Measurements from ENCODE around the gene PLXNB2. TPM values are rescaled to one million over a fixed set of nuclear protein-coding genes. Genes with fewer than 3 reads are reported as not detected.

Gene PLXNB2
- total and polyA plus RNA-seq, 4 donors = 123 to 310 (median 173) TPM

- Histone ChIP-seq H3K9me3 (ENCODE audit: control insufficient read depth in 4 of 4, insufficient read depth in 3 of 4, low read length in 3 of 4) (no peaks in the 10 kb centered on the region), H3K27ac (ENCODE audit: low read depth in 1 of 2, low read length in 1 of 2) (no peak overlapping the region), H3K4me1 (ENCODE audit: control insufficient read depth in 5 of 5, insufficient read depth in 5 of 5, low read length in 5 of 5) (peaks cover 0 to 11% (median 2%) of the 10 kb centered on the region in 5 donors), H3K27me3 (ENCODE audit: control insufficient read depth in 3 of 3, insufficient read depth in 3 of 3, low read length in 2 of 3) (no peaks in the 10 kb centered on the region), H3K36me3 (ENCODE audit: control insufficient read depth in 4 of 4, insufficient read depth in 4 of 4, low read length in 4 of 4) (peaks cover 3 to 32% (median 12%) of the 10 kb centered on the region in 4 donors), H3K9ac (ENCODE audit: insufficient read depth in 1 of 2, low read length in 2 of 2) (no peak overlapping the region), H3K4me3 (no peak overlapping the region)
- DNase-seq (no peak), ATAC-seq (ENCODE audit: insufficient read depth, low FRiP score) (no peak)
- WGBS, 2 donors = 74 to 78% methylated on average over 10 to 11 of the region's 11 CpGs
- no peak for TF ChIP-seq CTCF (IDR thresholded peaks at IDR 0.05; ENCODE audit: control extremely low read depth, extremely low read depth)
Measured at GRCh38 chr22:50236731-50237409, 70.6 kb downstream of the PLXNB2 start.

GRCh38 chr22:50233223-50233622 is 74.2 kb downstream of the PLXNB2 start:
- H3K27me3 ChIP-seq (ENCODE audit: control insufficient read depth in 3 of 3, insufficient read depth in 3 of 3, low read length in 2 of 3) = no peaks in the 10 kb centered on the region
- no peak overlapping the region for H3K4me3 ChIP-seq
- no peak overlapping the region for H3K9ac ChIP-seq (ENCODE audit: insufficient read depth in 1 of 2, low read length in 2 of 2)
- TF ChIP-seq CTCF (IDR thresholded peaks at IDR 0.05; ENCODE audit: control extremely low read depth, extremely low read depth) = no peak
- no peaks in the 10 kb centered on the region for H3K4me1 ChIP-seq (ENCODE audit: control insufficient read depth in 5 of 5, insufficient read depth in 5 of 5, low read length in 5 of 5)
- WGBS, 2 donors = 93 to 95% methylated on average over 18 of the region's 18 CpGs
- no peak overlapping the region for H3K27ac ChIP-seq (ENCODE audit: low read depth in 1 of 2, low read length in 1 of 2)
- H3K36me3 ChIP-seq (ENCODE audit: control insufficient read depth in 4 of 4, insufficient read depth in 4 of 4, low read length in 4 of 4) = peaks cover 0 to 40% (median 13%) of the 10 kb centered on the region in 4 donors
- ATAC-seq (ENCODE audit: insufficient read depth, low FRiP score) (no peak), DNase-seq (no peak)
- no peaks in the 10 kb centered on the region for H3K9me3 ChIP-seq (ENCODE audit: control insufficient read depth in 4 of 4, insufficient read depth in 3 of 4, low read length in 3 of 4)

- WGBS, 2 donors = 94 to 96% methylated on average over 20 of the region's 20 CpGs
- ATAC-seq (ENCODE audit: insufficient read depth, low FRiP score) (no peak), DNase-seq (no peak)
Measured at GRCh38 chr22:50232481-50233151, 74.8 kb downstream of the PLXNB2 start.

More at GRCh38 chr22:50232481-50233151, 74.8 kb downstream of the PLXNB2 start:
- no peak overlapping the region for H3K4me3 ChIP-seq
- H3K9me3 ChIP-seq (ENCODE audit: control insufficient read depth in 4 of 4, insufficient read depth in 3 of 4, low read length in 3 of 4) = no peaks in the 10 kb centered on the region
- no peak overlapping the region for H3K9ac ChIP-seq (ENCODE audit: insufficient read depth in 1 of 2, low read length in 2 of 2)
- no peaks in the 10 kb centered on the region for H3K27me3 ChIP-seq (ENCODE audit: control insufficient read depth in 3 of 3, insufficient read depth in 3 of 3, low read length in 2 of 3)
- H3K4me1 ChIP-seq (ENCODE audit: control insufficient read depth in 5 of 5, insufficient read depth in 5 of 5, low read length in 5 of 5) = no peaks in the 10 kb centered on the region
- no peak overlapping the region for H3K27ac ChIP-seq (ENCODE audit: low read depth in 1 of 2, low read length in 1 of 2)
- H3K36me3 ChIP-seq (ENCODE audit: control insufficient read depth in 4 of 4, insufficient read depth in 4 of 4, low read length in 4 of 4) = peaks cover 0 to 44% (median 14%) of the 10 kb centered on the region in 4 donors
- no peak for TF ChIP-seq CTCF (IDR thresholded peaks at IDR 0.05; ENCODE audit: control extremely low read depth, extremely low read depth)
